HepG2 (cell line): ENCODE data around the gene FABP1.

ENCODE experiments used
- NRL ChIP-seq: sonication (generic); formaldehyde crosslinking; IDR thresholded peaks from 2 replicates; pipeline ENCODE4 v1.5.0; 2020; ENCODE audit warnings: missing genetic modification reagents, mild to moderate bottlenecking, moderate library complexity, borderline replicate concordance
- RNF2 ChIP-seq: fragments of 450-650 bp; conservative IDR thresholded peaks from 2 replicates; pipeline ENCODE4 v1.6.1; 2016; ENCODE audit warnings: low read depth
- SIX1 ChIP-seq: sonication (generic); formaldehyde crosslinking; IDR thresholded peaks from 2 replicates; pipeline ENCODE4 v1.4.0; 2020; ENCODE audit warnings: missing genetic modification reagents, borderline replicate concordance
- USF2 ChIP-seq, 2 experiments: sonication (generic) in 1 of 2; formaldehyde crosslinking in 1 of 2; IDR thresholded peaks; 2 replicates each; pipeline versions ENCODE4 v1.5.1 to v1.6.1; 2011 to 2020; ENCODE audit warnings: borderline replicate concordance in 1 of 2, low read depth in 1 of 2, low read length in 1 of 2, mild to moderate bottlenecking in 1 of 2, missing genetic modification reagents in 1 of 2, moderate library complexity in 1 of 2
- ZFP82 ChIP-seq: sonication (generic); formaldehyde crosslinking; IDR thresholded peaks from 2 replicates; pipeline ENCODE4 v1.5.1; 2020; ENCODE audit warnings: mild to moderate bottlenecking, missing genetic modification reagents, borderline replicate concordance
- ZKSCAN1 ChIP-seq: fragments of 150-350 bp; IDR thresholded peaks from 2 replicates; pipeline ENCODE4 v1.6.1; 2014; ENCODE audit warnings: low read length
- ZNF513 ChIP-seq: sonication (generic); formaldehyde crosslinking; conservative IDR thresholded peaks from 2 replicates; pipeline ENCODE4 v1.5.0; 2020; ENCODE audit warnings: missing genetic modification reagents
- TF ChIP-seq, protein P1 (sequence below): sonication (generic); formaldehyde crosslinking; IDR thresholded peaks from 2 replicates; pipeline ENCODE4 v1.4.0; 2020; ENCODE audit warnings: missing genetic modification reagents

GRCh38 chr2:88115825-88116518, 11.9 kb downstream of the FABP1 start:
- no peak for TF ChIP-seq ZNF513 (CRISPR knock-in tag)
- TF ChIP-seq USF2 (IDR thresholded peaks at IDR 0.05; ENCODE audit: low read depth, low read length): no peak
- no peak for TF ChIP-seq USF2 (CRISPR knock-in tag; IDR thresholded peaks at IDR 0.05; ENCODE audit: borderline replicate concordance)
- no peak for TF ChIP-seq SIX1
- TF ChIP-seq ZKSCAN1: no peak
- no peak for TF ChIP-seq ZFP82 (CRISPR knock-in tag)
- TF ChIP-seq, protein P1, sequence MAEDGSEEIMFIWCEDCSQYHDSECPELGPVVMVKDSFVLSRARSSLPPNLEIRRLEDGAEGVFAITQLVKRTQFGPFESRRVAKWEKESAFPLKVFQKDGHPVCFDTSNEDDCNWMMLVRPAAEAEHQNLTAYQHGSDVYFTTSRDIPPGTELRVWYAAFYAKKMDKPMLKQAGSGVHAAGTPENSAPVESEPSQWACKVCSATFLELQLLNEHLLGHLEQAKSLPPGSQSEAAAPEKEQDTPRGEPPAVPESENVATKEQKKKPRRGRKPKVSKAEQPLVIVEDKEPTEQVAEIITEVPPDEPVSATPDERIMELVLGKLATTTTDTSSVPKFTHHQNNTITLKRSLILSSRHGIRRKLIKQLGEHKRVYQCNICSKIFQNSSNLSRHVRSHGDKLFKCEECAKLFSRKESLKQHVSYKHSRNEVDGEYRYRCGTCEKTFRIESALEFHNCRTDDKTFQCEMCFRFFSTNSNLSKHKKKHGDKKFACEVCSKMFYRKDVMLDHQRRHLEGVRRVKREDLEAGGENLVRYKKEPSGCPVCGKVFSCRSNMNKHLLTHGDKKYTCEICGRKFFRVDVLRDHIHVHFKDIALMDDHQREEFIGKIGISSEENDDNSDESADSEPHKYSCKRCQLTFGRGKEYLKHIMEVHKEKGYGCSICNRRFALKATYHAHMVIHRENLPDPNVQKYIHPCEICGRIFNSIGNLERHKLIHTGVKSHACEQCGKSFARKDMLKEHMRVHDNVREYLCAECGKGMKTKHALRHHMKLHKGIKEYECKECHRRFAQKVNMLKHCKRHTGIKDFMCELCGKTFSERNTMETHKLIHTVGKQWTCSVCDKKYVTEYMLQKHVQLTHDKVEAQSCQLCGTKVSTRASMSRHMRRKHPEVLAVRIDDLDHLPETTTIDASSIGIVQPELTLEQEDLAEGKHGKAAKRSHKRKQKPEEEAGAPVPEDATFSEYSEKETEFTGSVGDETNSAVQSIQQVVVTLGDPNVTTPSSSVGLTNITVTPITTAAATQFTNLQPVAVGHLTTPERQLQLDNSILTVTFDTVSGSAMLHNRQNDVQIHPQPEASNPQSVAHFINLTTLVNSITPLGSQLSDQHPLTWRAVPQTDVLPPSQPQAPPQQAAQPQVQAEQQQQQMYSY (CRISPR knock-in tag): no peak
- no peak for TF ChIP-seq NRL (CRISPR knock-in tag)
- no peak for TF ChIP-seq RNF2
